Neural progenitor cell (in vitro differentiated cells): ENCODE measurements around the gene VPS8. TPM values are rescaled to one million over a fixed set of nuclear protein-coding genes. Genes with fewer than 3 reads are reported as not detected.

Experiments used
- DNase-seq: peaks from one replicate; pipeline ENCODE4 v3.0.0-alpha.2; 2016; ENCODE audit warnings: low spot score
- H2AFZ ChIP-seq: fragments of 200-600 bp; sonication (generic); replicated peaks from 2 replicates; pipeline ENCODE4 v1.6.1; 2016; ENCODE audit warnings: antibody characterized with exemption
- H3F3A ChIP-seq: fragments of 200-600 bp; sonication (generic); 2 replicates; pipeline ENCODE4 v1.6.1; 2016; ENCODE audit warnings: antibody characterized with exemption, low read depth
- H3K27ac ChIP-seq: fragments of 200-600 bp; sonication (generic); 2 replicates; pipeline ENCODE4 v1.5.1; 2016; ENCODE audit warnings: mild to moderate bottlenecking
- H3K27me3 ChIP-seq: fragments of 200-600 bp; sonication (generic); 2 replicates; pipeline ENCODE4 v1.6.1; 2016; ENCODE audit warnings: mild to moderate bottlenecking, moderate library complexity
- H3K36me3 ChIP-seq: fragments of 200-600 bp; sonication (generic); 2 replicates; pipeline ENCODE4 v1.5.1; 2016
- H3K4me1 ChIP-seq: fragments of 200-600 bp; sonication (generic); 2 replicates; pipeline ENCODE4 v1.6.1; 2016; ENCODE audit warnings: mixed run types
- H3K4me2 ChIP-seq: fragments of 200-600 bp; sonication (generic); 2 replicates; pipeline ENCODE4 v1.6.1; 2016
- H3K4me3 ChIP-seq: fragments of 200-600 bp; sonication (generic); 2 replicates; pipeline ENCODE4 v1.5.1; 2016
- H3K79me2 ChIP-seq: fragments of 200-600 bp; sonication (generic); 2 replicates; pipeline ENCODE4 v1.6.1; 2016; ENCODE audit warnings: low read depth
- H3K9ac ChIP-seq: fragments of 200-600 bp; sonication (generic); 2 replicates; pipeline ENCODE4 v1.6.1; 2016
- H3K9me3 ChIP-seq: fragments of 200-600 bp; sonication (generic); 2 replicates; pipeline ENCODE4 v1.5.1; 2016; ENCODE audit warnings: low read depth
- H4K20me1 ChIP-seq: fragments of 200-600 bp; sonication (generic); 2 replicates; pipeline ENCODE4 v1.6.1; 2016; ENCODE audit warnings: low read depth
- H3K27ac Mint-ChIP-seq: 3 replicates; pipeline ENCODE4 v1.8.0; 2021; ENCODE audit warnings: mixed read lengths
- H3K27me3 Mint-ChIP-seq: 2 replicates; pipeline ENCODE4 v1.8.0; 2022; ENCODE audit warnings: low read depth, mild to moderate bottlenecking, inconsistent platforms, moderate library complexity, mixed read lengths; ENCODE audit not compliant: insufficient read depth
- H3K36me3 Mint-ChIP-seq: 3 replicates; pipeline ENCODE4 v1.8.0; 2021; ENCODE audit warnings: mixed read lengths
- H3K4me1 Mint-ChIP-seq: 3 replicates; pipeline ENCODE4 v1.8.0; 2021; ENCODE audit warnings: mixed read lengths
- H3K4me3 Mint-ChIP-seq: 3 replicates; pipeline ENCODE4 v1.8.0; 2021; ENCODE audit warnings: mild to moderate bottlenecking, moderate library complexity, mixed read lengths
- H3K9me3 Mint-ChIP-seq: 3 replicates; pipeline ENCODE4 v1.8.0; 2020; ENCODE audit warnings: mixed read lengths
- CTCF ChIP-seq: fragments of 200-600 bp; sonication (generic); IDR thresholded peaks from 2 replicates; pipeline ENCODE4 v1.5.1; 2017; ENCODE audit warnings: antibody characterized with exemption, mild to moderate bottlenecking
- EZH2 ChIP-seq: fragments of 200-600 bp; sonication (generic); IDR thresholded peaks from 2 replicates; pipeline ENCODE4 v1.6.1; 2017; ENCODE audit warnings: antibody characterized with exemption, mild to moderate bottlenecking, moderate library complexity
- EZH2phosphoT487 ChIP-seq: fragments of 200-600 bp; sonication (generic); IDR thresholded peaks from 2 replicates; pipeline ENCODE4 v1.6.1; 2017; ENCODE audit warnings: antibody characterized with exemption
- total RNA-seq: library from RNA; depleted of rRNA; stranded (reverse); fragments of >200 nt; gene quantifications from 2 replicates; pipeline ENCODE4 v1.2.3, GENCODE V29; 2015; ENCODE audit warnings: low replicate concordance

The VPS8 gene
- total RNA-seq, 1 donor from 2014 or later, result 93.1 TPM

- no peaks in the 10 kb centered on the region for H3K27me3 Mint-ChIP-seq
- no peak for DNase-seq
- no peaks in the 10 kb centered on the region for H3K27me3 ChIP-seq
- H4K20me1 ChIP-seq, result no peaks in the 10 kb centered on the region
- H3K36me3 ChIP-seq, result no peaks in the 10 kb centered on the region
- no peaks in the 10 kb centered on the region for H3F3A ChIP-seq
- no peak overlapping the region for H3K27ac ChIP-seq
- no peaks in the 10 kb centered on the region for H3K9me3 Mint-ChIP-seq
- H3K9me3 ChIP-seq, result no peaks in the 10 kb centered on the region
- H3K4me3 Mint-ChIP-seq, result no peak overlapping the region
- H3K79me2 ChIP-seq, result no peaks in the 10 kb centered on the region
- no peak overlapping the region for H3K9ac ChIP-seq
- no peak overlapping the region for H3K4me2 ChIP-seq
- no peaks in the 10 kb centered on the region for H3K4me1 ChIP-seq
- no peak overlapping the region for H2AFZ ChIP-seq
- no peak overlapping the region for H3K4me3 ChIP-seq
- H3K27ac Mint-ChIP-seq, result no peak overlapping the region
- peaks cover 18% of the 10 kb centered on the region for H3K36me3 Mint-ChIP-seq
- no peaks in the 10 kb centered on the region for H3K4me1 Mint-ChIP-seq
- TF ChIP-seq CTCF, result no peak
Measured at GRCh38 chr3:184857099-184857498, 45.1 kb downstream of the VPS8 start.

GRCh38 chr3:184864000-184864399 is 52.0 kb downstream of the VPS8 start:
- no peak overlapping the region for H3K4me3 ChIP-seq
- Mint-ChIP-seq H3K36me3 (peaks cover 20% of the 10 kb centered on the region), H3K27me3 (no peaks in the 10 kb centered on the region), H3K27ac (no peak overlapping the region), H3K9me3 (no peaks in the 10 kb centered on the region), H3K4me1 (no peaks in the 10 kb centered on the region), H3K4me3 (no peak overlapping the region)
- DNase-seq, result no peak
- H3K27me3 ChIP-seq, result no peaks in the 10 kb centered on the region
- no peak overlapping the region for H3K4me2 ChIP-seq
- TF ChIP-seq CTCF, result no peak
- TF ChIP-seq EZH2phosphoT487, result no peak
- no peak for TF ChIP-seq EZH2
- H2AFZ ChIP-seq, result no peak overlapping the region
- H3K9me3 ChIP-seq, result no peaks in the 10 kb centered on the region
- peaks cover 4% of the 10 kb centered on the region for H3K36me3 ChIP-seq
- H3K9ac ChIP-seq, result no peak overlapping the region
- no peaks in the 10 kb centered on the region for H3K4me1 ChIP-seq
- H3F3A ChIP-seq, result no peaks in the 10 kb centered on the region
- no peak overlapping the region for H3K27ac ChIP-seq
- H3K79me2 ChIP-seq, result no peaks in the 10 kb centered on the region
- H4K20me1 ChIP-seq, result no peaks in the 10 kb centered on the region

GRCh38 chr3:184868477-184868876 is 56.5 kb downstream of the VPS8 start:
- TF ChIP-seq CTCF (no peak), EZH2phosphoT487 (no peak), EZH2 (no peak)
- Mint-ChIP-seq H3K36me3 (peaks cover 18% of the 10 kb centered on the region), H3K4me3 (no peak overlapping the region)

GRCh38 chr3:184872200-184872599 is 60.2 kb downstream of the VPS8 start:
- Histone ChIP-seq H3K27me3 (no peaks in the 10 kb centered on the region), H3F3A (peaks cover 5% of the 10 kb centered on the region), H3K9me3 (no peaks in the 10 kb centered on the region), H4K20me1 (no peaks in the 10 kb centered on the region), H3K27ac (no peak overlapping the region), H3K4me1 (no peaks in the 10 kb centered on the region), H3K9ac (no peak overlapping the region), H3K36me3 (no peaks in the 10 kb centered on the region), H2AFZ (no peak overlapping the region), H3K79me2 (no peaks in the 10 kb centered on the region), H3K4me3 (no peak overlapping the region), H3K4me2 (no peak overlapping the region)
- Mint-ChIP-seq H3K9me3 (no peaks in the 10 kb centered on the region), H3K4me1 (no peaks in the 10 kb centered on the region), H3K36me3 (peaks cover 2% of the 10 kb centered on the region), H3K27me3 (no peaks in the 10 kb centered on the region), H3K4me3 (no peak overlapping the region), H3K27ac (no peak overlapping the region)
- DNase-seq, result no peak
- no peak for TF ChIP-seq EZH2phosphoT487

More at GRCh38 chr3:184868477-184868876, 56.5 kb downstream of the VPS8 start:
- Histone ChIP-seq H3K36me3 (peaks cover 3% of the 10 kb centered on the region), H3K4me2 (no peak overlapping the region), H3K4me3 (no peak overlapping the region), H3K79me2 (no peaks in the 10 kb centered on the region), H3K9ac (no peak overlapping the region), H3F3A (peaks cover 2% of the 10 kb centered on the region), H3K27ac (no peak overlapping the region), H3K4me1 (no peaks in the 10 kb centered on the region), H2AFZ (no peak overlapping the region), H3K9me3 (no peaks in the 10 kb centered on the region), H3K27me3 (no peaks in the 10 kb centered on the region), H4K20me1 (no peaks in the 10 kb centered on the region)
- Mint-ChIP-seq H3K27ac (no peak overlapping the region), H3K4me1 (no peaks in the 10 kb centered on the region), H3K27me3 (no peaks in the 10 kb centered on the region), H3K9me3 (no peaks in the 10 kb centered on the region)
- DNase-seq, result no peak
